TTC549 (cell line): Measurements from ENCODE around the gene PRMT5.
"Not testable (repeated sequence)": the region's sequence is repeated elsewhere in the genome, so short reads cannot be mapped to it uniquely, and the experiment has no call there.

Experiments used
- FAIRE-seq: peaks from 2 replicates; lab custom pipeline; 2012; peaks lifted over from hg19 to GRCh38; lab: Jason Lieb, UNC

PRMT5 gene

GRCh38 chr14:22929104-22929960 is at the start of gene PRMT5:
Gene PRMT5, minus strand, starts transcription at chr14:22929376. Its CDS starts 15 bp downstream, at chr14:22929361.
- FAIRE-seq, result peak; percentile 94

DNA sequence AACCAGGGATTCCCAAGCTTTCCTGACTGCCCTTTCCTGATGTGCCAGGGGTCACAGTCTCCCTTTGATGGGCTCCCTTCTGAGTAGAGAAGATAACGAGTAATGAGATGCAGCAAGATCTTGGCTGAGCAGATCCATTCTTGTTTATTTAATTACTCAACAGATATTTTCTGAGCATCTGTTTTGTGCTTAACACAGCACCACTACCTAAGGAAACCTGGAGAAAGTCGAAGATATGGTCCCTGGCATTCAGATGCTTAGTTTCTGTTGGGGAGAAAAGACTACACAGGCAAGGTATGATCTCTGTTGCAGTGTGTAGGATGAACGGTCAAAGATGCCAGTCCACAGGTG is 49.3 kb upstream of the PRMT5 start:
- no peak for FAIRE-seq

DNA sequence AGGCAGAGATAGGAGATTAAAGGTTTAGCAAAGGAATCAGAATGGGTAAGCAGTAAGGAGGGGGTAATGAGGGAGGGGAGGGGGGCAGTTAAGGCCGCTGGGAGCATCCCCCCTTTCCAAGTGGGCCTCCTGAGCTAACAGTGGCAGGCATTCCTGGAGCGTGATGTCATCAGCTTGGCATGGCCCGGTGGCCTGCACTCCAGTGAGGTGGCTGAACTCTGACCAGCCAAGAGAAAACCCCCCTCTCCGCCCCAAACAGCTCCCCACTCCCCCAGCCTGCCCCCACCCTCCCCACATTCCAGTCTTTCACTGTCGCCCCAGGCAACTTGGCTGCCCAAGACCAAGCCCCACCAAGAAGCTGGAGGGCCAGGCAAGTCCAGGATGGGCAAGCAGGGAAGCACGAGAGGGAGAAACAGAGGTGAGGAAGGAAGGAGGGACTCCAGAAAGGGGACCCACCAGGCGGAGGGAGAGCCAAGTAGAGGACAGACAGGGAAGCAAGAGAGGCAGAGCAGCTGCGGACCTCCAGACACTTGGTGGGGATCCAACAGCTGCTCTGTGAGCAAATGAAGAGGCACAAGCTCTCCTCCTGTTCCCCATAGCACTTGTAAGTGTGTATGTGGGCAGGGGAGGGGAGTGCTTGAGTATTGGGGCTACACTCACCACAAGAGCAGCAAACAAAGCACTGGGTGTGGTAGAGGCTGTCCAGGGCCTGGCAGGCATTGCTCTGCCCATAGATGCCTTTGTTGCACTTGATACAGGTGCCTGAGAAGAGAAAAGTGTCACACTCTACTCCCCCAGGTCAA is 48.7 kb upstream of the PRMT5 start:
- no peak for FAIRE-seq

DNA sequence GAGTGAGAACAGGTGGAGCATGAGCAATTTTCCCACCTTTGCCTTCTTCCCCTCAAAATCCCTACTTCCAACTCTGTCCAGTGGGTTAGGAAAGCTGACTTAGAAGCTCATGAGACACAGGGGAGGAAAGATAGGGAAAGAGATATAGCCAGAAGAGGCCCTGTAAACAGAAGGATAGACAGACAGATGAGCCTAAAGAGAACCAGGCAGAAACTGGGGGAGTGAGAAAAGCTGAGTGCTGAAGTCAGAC is 48.2 kb upstream of the PRMT5 start:
- FAIRE-seq, result no peak

GRCh38 chr14:22976620-22977433 is 47.7 kb upstream of the PRMT5 start:
- no peak for FAIRE-seq

- no peak for FAIRE-seq
These were observed 45.5 kb upstream of the PRMT5 start for GRCh38 chr14:22974530-22975313.

DNA sequence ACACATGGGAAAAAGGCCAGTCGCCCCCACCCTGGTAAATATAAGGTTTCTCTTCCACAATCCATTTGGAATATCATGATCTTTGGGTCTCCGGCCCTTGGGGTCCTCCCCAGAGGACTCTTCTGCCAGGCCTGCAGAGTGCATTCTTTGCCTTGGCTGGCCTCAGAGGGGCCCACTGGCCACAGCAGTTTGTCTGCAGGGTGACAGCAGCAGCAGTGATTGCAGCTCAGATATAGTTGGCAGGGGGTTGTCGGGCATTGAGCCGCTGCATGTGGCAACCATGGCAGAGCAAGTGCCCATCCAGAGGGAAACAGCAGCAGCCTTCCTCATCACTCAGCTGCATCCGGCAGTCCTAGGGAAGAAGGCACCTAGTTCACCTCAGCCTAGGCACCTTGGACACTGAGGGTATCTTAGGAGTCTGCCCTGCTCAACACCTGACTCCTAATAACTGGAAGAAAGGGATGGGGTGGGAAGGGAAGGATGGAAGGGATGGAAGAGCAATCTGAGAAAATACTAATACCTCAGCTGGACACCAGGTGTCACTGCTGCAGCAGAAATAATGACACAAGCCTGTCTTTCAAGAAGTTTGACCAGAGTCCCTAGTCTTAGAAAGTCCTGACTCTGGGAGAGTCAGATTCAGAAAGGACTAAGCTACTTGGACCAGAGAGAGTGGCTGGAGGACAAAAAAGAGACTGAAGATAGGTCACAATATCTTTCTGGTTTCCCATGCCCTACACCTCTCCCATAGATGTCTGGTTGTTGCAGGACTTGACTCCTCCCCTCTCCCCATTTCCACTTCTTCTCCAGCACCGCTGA is 44.2 kb upstream of the PRMT5 start:
- FAIRE-seq, result peak; percentile 74

GRCh38 chr14:22972313-22972930 is 43.2 kb upstream of the PRMT5 start:
- no peak for FAIRE-seq

- no peak for FAIRE-seq
These were observed 42.0 kb upstream of the PRMT5 start for GRCh38 chr14:22971152-22971551.

DNA sequence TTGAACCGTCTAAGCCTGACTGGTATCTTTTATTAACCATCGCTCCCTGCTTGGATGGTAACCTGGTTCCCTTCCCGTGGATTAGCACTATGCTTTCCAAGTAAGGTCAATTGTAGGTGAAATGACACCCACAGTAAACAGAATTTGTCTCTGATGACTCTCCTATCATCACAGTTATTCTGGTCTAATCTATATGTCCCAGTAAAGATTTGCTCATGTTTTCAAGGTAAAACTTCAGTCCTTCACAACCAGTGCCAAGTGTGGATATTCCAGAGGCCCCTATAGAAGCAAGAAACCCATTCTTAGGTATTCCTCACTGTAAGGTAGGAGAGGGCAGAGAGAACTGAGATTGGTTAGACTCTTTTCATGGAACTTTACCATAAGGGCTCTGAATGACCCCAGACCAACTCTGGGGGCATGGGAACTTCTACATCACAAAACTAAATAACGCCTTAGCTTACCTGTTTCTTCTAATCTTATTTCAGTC is 37.6 kb upstream of the PRMT5 start:
- no peak for FAIRE-seq

- not testable (repeated sequence) for FAIRE-seq
These were observed 37.0 kb upstream of the PRMT5 start for GRCh38 chr14:22965916-22966782.

DNA sequence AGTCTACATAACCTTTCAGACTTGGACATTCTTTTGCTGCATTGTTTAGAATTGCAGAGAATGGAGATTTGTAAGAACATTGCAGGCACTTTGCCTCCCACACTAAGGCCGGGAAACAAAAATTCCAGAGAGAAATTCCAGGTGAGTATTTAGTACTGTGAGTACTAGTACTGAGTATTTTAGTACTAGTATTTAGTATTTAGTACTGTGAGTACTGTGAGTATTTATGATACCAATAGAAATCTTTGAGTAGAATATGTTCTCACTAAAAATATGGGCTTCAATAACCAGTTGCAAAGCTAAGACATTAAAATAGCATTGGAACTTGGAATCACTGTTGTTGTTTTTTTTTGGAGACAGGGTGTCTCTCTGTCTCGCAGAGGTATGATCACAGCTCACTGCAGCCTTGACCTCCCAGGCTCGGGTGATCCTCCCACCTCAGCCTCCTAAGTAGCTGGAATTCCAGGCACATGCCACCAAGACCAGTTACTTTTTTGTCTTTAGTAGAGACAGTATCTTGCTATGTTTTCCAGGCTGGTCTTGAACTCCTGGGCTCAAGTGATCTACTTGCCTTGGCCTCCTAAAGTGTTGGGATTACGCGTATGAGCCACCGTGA is 33.0 kb upstream of the PRMT5 start:
- no peak for FAIRE-seq

- FAIRE-seq, result no peak
These were observed 26.8 kb upstream of the PRMT5 start for GRCh38 chr14:22955702-22956569.

DNA sequence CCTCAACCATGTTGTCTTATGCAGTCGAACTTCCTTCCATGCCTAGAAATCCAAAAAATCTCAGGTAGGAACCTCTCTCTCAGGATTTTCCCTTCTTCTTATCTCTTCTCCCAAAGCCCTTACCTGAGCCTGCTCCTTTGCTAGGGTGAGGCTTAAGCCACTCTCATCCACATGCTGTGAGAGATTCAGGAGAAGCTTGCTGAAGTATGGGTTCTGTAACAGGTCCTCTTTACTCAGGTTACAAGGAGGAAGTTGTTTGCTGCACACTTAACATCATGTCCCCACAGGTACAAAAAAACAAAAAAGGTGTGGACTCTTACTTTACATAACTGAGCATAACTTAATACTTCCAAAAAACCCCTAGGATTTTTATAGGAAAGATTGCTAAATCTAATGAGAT is 23.2 kb upstream of the PRMT5 start:
- FAIRE-seq, result no peak

DNA sequence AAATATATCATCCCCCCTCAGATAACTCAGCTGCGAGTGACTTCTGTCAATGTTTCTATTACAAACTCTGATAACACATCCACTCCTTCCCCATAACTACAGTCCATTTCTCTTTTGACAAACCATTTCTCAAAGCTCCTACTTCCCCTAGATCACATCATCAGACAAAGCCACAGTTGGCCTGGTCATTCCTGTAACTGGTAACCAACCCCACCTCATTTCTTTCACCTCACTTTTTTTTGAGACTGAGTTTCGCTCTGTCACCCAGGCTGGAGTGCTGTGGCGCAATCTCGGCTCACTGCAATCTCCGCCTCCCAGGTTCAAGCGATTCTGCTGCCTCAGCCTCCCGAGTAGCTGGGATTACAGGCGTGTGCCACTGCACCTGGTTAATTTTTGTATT is 22.6 kb upstream of the PRMT5 start:
- not testable (repeated sequence) for FAIRE-seq

GRCh38 chr14:22945642-22946041 is 16.5 kb upstream of the PRMT5 start:
- no peak for FAIRE-seq

DNA sequence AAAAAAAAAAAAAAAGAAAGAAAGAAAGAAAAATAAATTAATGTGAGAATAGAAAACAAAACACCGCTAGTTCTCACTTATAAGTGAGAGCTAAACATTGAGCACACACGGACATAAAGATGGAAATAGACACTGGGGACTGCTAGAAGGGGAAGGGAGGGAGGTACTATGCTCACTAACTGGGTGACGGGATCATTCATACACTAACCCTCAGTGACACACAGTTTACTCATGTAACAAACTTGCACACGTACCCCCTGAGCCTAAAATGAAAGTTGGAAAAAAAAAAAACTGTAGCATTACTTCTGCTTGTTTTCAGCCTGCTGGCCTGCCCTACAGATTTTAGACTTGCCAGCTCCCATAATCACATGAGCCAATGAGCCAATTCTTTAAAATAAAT is 10.5 kb upstream of the PRMT5 start:
- FAIRE-seq, result no peak

GRCh38 chr14:22935156-22935555 is 6.0 kb upstream of the PRMT5 start:
- no peak for FAIRE-seq
